GM20000 (cell line): ENCODE results near the gene GRM4.

Source experiments
- DNase-seq: peaks from one replicate; pipeline ENCODE4 v3.0.0; 2012; ENCODE audit warnings: low spot score
- TF ChIP-seq, protein P1 (sequence below): IDR thresholded peaks from 2 replicates; pipeline ENCODE4 v1.5.1; 2012; ENCODE audit warnings: mild to moderate bottlenecking, control low read depth; ENCODE audit errors: extremely low read depth, missing control alignments

The GRM4 gene

DNA sequence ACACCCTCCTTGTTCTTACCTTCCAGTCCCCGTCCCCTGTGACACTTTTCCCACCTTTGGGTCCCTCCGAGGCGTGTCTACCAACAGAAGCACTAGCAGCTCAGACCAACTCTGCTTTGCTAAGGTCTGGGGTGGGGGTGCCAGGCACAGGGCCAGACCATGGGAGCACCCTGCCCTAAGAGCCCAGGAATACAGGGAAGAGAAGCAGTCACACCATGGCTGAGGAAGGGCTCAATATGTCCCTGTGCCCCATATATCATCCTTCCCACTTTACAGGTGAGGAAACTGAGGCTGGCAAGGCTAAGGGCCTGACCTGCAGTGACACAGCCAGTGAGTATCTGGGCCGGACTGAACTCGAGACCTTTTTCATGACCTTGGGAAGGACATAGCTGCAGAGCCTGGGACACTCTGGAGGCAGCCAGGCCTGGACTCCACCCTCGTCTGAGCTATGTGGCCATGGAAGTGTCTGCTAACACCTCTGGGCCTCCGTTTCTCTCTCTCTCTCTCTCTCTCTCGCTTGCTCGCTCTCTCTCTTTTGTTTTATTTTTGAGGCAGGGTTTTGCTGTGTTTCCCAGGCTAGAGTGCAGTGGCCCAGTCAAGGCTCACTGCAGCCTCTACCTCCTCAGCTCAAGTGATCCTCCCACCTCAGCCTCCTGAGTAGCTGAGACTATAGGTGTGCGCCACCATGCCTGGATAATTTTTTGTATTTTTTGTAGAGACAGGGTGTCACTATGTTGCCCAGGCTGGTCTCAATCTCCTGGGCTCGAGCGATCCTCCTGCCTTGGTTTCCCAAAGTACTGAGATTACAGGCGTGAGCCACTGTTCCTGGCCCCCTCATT lies 156.7 kb downstream of the GRM4 start:
- DNase-seq, result no peak
- TF ChIP-seq, protein P1, sequence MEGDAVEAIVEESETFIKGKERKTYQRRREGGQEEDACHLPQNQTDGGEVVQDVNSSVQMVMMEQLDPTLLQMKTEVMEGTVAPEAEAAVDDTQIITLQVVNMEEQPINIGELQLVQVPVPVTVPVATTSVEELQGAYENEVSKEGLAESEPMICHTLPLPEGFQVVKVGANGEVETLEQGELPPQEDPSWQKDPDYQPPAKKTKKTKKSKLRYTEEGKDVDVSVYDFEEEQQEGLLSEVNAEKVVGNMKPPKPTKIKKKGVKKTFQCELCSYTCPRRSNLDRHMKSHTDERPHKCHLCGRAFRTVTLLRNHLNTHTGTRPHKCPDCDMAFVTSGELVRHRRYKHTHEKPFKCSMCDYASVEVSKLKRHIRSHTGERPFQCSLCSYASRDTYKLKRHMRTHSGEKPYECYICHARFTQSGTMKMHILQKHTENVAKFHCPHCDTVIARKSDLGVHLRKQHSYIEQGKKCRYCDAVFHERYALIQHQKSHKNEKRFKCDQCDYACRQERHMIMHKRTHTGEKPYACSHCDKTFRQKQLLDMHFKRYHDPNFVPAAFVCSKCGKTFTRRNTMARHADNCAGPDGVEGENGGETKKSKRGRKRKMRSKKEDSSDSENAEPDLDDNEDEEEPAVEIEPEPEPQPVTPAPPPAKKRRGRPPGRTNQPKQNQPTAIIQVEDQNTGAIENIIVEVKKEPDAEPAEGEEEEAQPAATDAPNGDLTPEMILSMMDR, result no peak

DNA sequence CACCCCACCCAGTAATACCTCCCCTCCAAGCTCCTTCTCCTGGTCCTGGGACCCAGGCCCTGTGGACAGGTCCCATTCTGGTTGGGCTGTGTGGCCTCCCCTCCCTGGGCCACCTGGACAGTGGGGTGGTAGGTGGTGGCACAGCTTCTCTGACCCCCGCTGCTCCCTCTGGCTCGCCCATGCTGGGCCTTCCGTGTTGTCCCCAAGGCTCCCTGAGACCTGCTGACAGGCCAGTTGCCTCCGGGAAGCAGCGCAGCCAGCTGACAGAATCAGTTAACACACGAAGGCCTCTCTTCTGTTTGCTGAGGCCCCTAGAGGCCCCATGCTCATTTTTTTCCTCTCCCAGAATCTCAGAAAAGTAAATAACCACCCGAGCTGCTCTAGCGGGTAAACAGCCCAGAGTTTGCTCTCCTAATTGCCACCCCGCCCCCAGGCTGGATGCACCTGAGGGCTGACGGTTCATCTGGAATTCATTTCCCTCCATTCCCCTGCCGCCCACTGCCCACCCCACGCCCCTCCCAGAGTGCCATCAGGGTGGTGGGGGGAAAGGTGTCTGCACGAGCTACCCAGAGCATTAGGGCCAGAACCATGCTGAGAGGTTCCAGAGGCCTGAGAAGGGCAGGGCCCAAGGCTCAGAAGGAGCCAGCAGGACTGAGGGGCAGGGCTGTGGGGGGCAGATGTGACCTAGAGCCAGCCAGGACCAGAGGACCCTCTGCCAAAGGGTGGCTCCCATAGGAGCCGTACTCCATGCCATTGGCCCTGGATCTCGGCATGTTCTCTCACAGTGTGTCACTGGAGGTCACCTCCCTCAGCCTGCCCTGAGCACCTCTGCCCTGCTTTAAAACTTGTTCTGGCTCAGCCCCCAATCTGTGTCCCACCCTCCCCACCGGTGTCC lies 157.5 kb downstream of the GRM4 start:
- TF ChIP-seq, protein P1, result no peak
- DNase-seq, result no peak

DNA sequence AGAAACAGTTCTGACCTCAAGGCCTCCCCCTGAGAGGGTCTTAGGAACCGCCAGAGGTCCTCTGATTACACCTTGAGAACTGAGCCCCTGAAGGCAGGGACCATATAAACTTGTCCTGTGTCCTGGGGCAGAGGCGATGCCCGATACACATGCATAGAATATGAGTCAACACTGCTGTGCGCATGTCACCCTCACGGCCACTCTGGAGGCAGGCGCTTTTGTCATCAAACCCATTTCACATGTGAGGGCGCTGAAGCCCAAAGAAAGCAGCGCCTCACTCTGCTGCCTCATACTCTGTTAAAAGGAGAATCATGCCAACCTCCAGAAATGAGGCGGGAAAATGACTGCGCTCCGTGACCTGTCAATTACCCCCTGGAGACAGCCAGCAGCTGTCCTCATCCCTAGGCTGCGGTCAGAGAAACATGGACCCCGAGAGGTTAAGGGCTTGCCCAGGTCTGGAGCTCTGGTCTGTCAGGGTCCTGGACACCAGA lies 158.3 kb downstream of the GRM4 start:
- TF ChIP-seq, protein P1, result no peak
- no peak for DNase-seq

DNA sequence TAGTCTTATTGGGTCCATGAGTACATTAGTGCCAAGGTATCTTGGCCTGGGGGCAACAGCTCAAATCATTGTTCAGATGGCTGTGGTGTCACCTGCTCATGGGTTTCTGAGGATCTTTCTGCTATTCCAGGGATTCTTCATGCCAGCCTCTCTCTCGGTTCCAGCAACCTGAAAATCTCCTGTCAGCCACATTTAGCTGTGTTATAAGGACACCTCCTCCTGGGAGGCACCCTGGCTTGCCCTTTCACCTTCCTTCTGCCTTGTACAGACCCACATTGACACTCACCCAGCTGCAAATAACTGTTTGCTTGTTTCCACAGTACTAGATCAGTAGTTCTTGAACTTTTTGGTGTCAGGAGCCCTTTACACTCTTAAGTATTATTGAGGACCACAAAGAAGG lies 159.9 kb downstream of the GRM4 start:
- DNase-seq, result no peak
- TF ChIP-seq, protein P1, result no peak

DNA sequence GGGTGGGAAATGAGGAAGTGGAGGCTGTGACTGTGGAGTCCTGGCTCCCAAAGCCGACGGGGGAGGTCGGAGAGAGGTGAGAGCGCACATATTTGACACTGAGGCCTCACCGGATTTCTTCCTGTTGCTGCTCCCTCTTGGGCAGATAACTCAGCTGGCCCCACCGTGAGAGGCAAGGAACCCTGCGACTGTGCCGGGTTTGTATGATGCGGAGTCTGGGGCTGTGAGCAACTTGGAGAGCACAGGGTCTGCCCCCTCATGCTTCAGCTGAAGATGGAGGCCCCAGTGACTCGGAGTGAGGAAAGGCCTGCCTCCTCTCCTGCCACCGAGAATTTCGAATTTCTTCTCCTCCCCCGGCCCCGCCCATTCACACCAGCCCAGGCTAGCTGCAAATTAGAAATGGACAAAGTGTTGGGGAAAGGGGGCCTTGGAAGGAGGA lies 160.6 kb downstream of the GRM4 start:
- DNase-seq, result no peak
- TF ChIP-seq, protein P1, result no peak

DNA sequence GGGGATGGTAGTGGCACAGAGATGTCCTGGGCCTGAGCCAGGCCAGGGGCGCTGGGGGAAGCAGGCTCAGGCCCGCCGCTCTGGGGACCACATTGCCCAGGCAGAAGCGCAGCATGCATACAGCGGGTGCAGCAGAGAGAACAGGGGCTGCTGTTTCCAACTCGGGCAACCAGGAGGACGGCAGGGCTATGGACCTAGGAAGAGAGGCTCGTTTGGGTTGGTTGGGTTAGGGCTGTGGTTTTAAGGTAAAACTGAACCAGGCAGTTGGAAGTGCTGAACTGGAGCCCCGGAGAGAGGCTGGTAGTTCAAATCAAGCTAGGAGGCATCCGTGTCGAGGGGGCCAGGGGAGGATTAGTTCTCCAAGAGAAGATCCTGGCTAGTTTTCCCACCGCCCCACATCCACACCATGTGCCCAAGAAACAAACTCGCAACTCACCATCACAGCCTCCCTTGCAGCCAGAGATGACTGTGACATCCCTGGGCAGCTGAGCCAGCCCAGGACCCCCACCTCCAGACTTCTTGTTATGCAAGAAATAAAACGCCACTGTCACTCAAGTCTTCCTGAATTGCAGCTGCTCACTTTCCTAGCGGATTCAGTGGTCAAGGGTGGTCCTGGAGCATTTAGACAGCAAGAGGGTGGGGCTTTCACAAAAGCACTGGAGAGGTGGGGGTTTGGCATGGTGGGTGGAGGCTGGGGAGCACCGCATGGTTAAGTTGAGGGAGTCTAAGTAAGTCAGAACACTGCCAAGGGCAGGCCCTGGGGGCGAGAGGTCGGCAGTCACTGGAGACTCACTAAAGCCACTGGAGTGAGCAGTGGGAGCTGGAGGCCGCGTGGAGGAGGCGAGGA lies 161.2 kb downstream of the GRM4 start:
- TF ChIP-seq, protein P1, result no peak

More for the DNA sequence above, 161.2 kb downstream of the GRM4 start:
- no peak for DNase-seq
